Measurements from ENCODE around the gene POLR3E.
"Not testable (repeated sequence)": the region's sequence is repeated elsewhere in the genome, so short reads cannot be mapped to it uniquely, and the experiment has no call there.

POLR3E gene

GRCh38 chr16:22355487-22355908 is 58.3 kb downstream of the POLR3E start:
- in situ Hi-C loops (cut with HindIII; ENCODE audit: low sequenced_read_pairs) = no loop called here

GRCh38 chr16:22356930-22357634 is 59.9 kb downstream of the POLR3E start:
- in situ Hi-C loops (cut with HindIII; ENCODE audit: low sequenced_read_pairs) = no loop called here

- in situ Hi-C loops (cut with HindIII; ENCODE audit: low sequenced_read_pairs) = no loop called here
Measured at GRCh38 chr16:22357635-22357971, 60.4 kb downstream of the POLR3E start.

GRCh38 chr16:22358000-22358399 is 60.8 kb downstream of the POLR3E start:
- in situ Hi-C loops (cut with HindIII; ENCODE audit: low sequenced_read_pairs) = no loop called here

GRCh38 chr16:22359679-22360078 is 62.5 kb downstream of the POLR3E start:
- in situ Hi-C loops (cut with HindIII; ENCODE audit: low sequenced_read_pairs) = no loop called here

GRCh38 chr16:22360963-22361659 is 63.9 kb downstream of the POLR3E start:
- in situ Hi-C loops (cut with HindIII; ENCODE audit: low sequenced_read_pairs) = no loop called here

- in situ Hi-C loops (cut with HindIII; ENCODE audit: low sequenced_read_pairs) = no loop called here
Measured at GRCh38 chr16:22364241-22364640, 67.0 kb downstream of the POLR3E start.

- in situ Hi-C loops (cut with HindIII; ENCODE audit: low sequenced_read_pairs) = no loop called here
Measured at GRCh38 chr16:22366371-22366770, 69.2 kb downstream of the POLR3E start.

GRCh38 chr16:22366889-22367288 is 69.7 kb downstream of the POLR3E start:
- in situ Hi-C loops (cut with HindIII; ENCODE audit: low sequenced_read_pairs) = no loop called here

- in situ Hi-C loops (cut with HindIII; ENCODE audit: low sequenced_read_pairs) = not testable (repeated sequence)
Measured at GRCh38 chr16:22368200-22368826, 71.1 kb downstream of the POLR3E start.

GRCh38 chr16:22369221-22369811 is 72.1 kb downstream of the POLR3E start:
- in situ Hi-C loops (cut with HindIII; ENCODE audit: low sequenced_read_pairs) = no loop called here

GRCh38 chr16:22370038-22370820 is 73.0 kb downstream of the POLR3E start:
- in situ Hi-C loops (cut with HindIII; ENCODE audit: low sequenced_read_pairs) = no loop called here

- in situ Hi-C loops (cut with HindIII; ENCODE audit: low sequenced_read_pairs) = no loop called here
Measured at GRCh38 chr16:22372882-22373661, 75.9 kb downstream of the POLR3E start.

GRCh38 chr16:22373662-22374310 is 76.6 kb downstream of the POLR3E start:
- in situ Hi-C loops (cut with HindIII; ENCODE audit: low sequenced_read_pairs) = no loop called here

GRCh38 chr16:22374311-22375116 is 77.3 kb downstream of the POLR3E start, which contains the start of gene CDR2:
Gene CDR2 (minus strand): TSS chr16:22374619. CDS start chr16:22374309, 310 bp downstream.
- in situ Hi-C loops (cut with HindIII; ENCODE audit: low sequenced_read_pairs) = no loop called here

- in situ Hi-C loops (cut with HindIII; ENCODE audit: low sequenced_read_pairs) = no loop called here
Measured at GRCh38 chr16:22375117-22375962, 78.1 kb downstream of the POLR3E start.

- in situ Hi-C loops (cut with HindIII; ENCODE audit: low sequenced_read_pairs) = no loop called here
Measured at GRCh38 chr16:22375963-22376640, 78.9 kb downstream of the POLR3E start.

Data from endothelial cell of hepatic sinusoid (primary cell).